GM21529 (cell line): ENCODE measurements around the gene VSIG10L2.
A peak's percentile ranks its signal among the peaks of the same experiment; 100 is the strongest.

ENCODE experiments used
- ATAC-seq: cut with Tn5 transposase; IDR thresholded peaks from one replicate; pipeline ENCODE4 v1.9.1; 2021; ENCODE audit not compliant: unreplicated experiment

VSIG10L2 gene

DNA sequence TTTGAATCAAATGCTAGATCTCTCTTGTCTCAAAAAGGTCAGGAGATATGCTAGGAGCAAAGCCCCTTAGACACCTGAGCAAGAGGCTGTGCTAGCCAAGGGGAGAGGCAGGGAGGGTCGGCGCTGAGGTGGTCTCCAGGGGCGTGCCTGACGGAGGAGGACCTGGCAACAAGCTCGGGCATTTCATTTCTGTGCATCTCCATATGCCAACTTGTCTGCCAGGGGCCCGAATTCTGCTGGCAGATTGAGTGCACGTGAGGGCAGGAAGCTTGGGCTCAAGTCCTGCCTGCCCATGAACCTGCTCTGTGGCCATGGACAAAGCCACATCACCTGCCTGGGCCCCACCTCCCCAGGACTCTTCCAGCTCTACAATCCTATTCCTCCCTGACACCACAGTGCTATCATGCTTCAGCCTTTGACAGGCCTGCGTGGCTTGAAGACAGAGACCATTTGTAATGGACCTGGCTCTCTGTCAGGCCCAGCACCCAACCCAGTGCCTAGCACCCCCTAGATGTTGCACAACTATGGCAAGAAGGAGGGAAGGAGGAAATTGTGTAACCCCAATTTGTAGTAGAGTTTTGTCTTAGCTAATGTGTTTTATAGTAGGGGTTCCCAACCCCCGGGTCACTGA lies 16.3 kb upstream of the VSIG10L2 start:
- no peak for ATAC-seq

DNA sequence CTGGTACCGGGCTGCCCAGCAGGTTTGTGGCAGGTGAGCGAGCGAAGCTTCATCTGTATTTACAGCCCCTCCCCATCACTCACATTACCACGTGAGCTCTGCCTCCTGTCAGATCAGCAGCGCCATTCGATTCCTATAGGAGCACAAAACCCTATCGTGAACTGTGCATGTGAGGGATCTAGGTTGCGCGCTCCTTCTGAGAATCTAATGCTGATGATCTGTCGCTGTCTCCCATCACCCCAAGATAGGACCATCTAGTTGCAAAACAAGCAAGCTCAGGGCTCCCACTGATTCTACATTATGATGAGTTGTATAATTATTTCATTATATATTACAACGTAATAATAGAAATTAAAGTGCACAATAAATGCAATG lies 15.8 kb upstream of the VSIG10L2 start:
- no peak for ATAC-seq

DNA sequence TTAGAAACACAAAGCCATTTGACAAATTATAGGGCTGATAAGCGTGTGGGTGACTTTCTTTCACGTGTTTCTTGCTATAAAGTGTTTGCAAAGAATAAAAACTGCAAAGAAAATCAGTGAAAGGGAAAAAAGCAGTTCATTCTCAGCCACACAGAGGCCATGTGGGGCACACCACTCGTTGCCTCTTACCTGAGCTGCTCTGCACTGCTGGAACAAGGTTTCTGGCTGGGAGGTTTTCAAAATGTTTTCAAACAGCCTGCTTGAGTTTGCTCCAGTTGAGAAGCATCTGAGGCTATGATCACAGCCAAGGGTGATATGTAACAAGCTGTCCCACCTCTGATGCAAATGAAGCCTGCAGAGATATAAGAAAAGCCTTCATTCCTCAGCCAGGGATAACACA lies 14.7 kb upstream of the VSIG10L2 start:
- ATAC-seq: no peak

DNA sequence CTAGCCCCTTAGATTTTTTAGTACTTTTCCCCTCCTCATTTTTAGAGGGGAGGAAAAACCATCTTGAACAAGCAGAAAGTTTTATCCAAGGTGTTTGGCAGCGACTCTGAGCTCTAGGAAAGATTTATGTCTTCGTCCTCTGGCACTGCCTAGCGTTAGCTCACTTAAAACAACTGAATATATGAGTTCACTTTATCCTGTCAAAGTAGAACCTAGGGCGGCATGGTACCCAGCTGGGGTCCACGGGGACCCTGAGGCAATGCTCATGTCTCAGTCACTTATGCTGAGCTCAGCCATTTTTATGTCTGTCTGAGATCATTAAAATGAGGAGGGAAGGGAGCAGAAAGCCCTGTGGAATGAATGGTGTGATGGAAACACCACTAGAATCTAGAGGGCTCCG lies 14.2 kb upstream of the VSIG10L2 start:
- no peak for ATAC-seq

DNA sequence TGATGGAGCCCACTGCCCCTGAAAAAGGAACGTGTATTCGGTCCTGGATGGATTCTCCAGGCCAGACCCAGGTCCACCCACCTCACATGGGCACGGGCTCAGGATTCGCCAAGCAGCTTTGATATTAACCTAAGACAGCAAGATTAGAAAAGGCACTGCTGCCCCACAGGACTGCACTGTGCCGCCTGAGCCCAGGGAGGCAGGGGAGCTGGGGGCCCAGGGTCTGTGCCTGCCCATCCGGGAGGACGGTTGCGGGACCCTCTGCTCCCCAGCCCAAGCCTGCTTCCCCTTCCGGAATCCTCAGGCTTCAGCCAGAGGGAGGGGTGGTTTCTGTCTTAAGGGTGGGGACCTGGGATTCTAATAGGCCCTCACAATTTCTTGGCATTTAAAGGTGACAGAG lies 13.5 kb upstream of the VSIG10L2 start:
- ATAC-seq: no peak

DNA sequence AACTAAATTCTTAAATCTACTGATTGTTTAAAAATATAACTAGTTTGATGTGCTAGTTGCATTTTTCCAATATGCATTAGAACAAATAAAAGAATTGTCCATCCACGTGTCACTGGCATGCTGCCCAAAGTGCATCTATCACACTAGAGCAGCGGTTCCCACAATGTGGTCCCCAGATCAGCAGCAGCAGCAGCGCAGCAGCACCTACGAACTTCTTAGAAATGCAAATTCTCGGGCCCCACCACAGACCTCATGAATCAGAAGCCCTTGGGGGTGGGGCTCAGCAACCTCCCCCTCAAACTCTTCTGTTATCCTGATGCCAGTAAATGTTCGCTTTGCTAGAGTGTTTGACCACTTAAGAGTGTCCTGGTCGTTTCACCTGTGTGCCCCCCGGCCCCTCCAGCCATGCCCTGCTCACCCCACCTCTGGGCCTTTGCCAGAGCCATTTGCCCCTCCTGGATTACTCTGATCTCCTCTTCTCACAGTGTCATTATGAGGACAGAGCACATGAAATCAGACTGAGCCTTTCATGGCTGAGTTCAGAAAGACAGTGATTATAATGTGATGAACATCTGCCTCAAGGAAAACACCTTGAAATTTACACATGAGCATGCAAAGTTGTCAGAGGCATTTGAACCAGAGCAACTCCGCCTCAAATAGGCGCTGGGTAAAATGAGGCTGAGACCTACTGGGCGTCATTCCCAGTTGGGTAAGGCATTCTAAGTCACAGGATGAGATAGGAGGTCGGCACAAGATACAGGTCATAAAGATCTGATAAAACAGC lies 12.6 kb upstream of the VSIG10L2 start:
- ATAC-seq: no peak

DNA sequence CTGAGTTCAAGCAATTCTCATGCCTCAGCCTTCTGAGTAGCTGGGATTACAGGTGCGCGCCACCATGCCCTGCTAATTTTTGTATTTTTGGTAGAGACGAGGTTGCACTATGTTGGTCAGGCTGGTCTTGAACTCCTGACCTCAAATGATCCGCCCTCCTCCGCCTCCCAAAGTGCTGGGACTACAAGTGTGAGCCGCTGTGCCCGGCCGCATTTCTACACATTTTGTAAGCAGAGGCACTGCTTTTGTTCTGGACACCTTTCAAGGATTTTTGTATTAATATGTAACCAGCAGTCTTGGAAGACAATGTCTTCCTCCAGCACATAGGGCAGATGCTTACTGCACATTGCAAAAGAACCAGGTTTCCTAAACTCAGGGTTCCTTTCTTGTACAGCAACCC lies 11.4 kb upstream of the VSIG10L2 start:
- no peak for ATAC-seq

DNA sequence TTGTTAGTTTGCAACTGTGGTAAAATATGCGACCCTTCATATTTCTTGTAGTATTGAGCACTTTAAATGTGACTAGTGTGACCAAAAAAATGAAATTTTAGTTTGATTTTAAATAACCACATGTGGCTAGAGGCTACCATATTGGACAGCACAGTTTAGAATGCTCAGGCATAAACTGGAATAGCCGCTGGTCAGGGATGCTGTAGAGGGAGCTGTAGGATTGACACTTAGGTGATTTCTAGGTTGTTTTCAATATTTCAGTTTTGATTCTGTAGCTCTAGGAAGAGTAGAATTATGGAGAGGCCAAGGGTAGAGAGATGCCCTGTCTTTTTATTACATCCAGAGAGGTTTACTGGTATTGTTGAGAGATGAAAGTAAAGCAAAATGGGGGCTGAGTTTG lies 10.8 kb upstream of the VSIG10L2 start:
- no peak for ATAC-seq

DNA sequence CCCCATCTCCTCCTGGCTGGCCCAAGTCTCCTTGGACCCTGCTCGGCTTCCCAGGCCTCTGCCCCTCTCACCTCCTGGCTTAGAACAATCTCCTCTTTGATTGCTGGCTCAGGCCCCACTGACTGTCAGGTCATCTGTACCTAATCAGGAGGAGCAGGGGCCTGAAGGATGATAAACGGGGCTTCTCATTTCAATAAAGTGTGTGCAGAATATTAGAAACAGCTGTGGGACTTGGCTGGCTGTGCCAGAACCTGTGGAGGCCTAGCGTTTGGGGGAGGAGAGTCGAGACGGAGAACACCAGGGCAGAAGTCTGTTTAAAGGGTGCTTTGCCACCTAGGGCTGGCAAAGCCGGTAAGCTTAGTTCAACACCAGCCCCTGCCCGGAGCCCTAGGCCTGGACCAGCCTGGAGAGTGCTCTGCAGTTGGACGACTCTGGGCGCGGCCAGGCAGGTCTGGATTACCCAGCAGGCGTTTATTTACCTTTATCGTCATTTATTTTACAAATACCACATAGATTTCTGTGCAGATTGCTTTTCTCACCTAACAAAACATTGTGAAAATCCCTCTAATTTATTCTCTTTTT lies 10.1 kb upstream of the VSIG10L2 start:
- no peak for ATAC-seq

DNA sequence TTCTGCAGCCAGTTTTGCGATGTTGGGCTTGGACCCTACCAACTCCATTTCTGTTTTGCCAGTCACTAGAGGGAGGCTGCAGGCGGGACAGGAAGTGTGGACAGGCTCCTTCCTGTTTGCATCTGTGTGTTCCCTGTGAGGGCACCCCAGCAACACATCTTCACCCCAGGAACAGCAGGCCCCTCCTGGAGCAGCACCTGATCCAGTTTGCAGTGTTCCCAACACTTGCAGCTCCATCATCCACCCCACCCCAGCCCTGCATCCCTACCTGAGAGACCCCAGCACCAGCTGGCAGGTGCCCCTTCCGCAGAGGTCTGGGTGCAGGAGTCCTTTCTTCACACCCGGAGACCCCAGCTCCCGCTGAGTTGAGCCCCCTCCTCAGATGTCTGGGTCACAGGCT lies 7.4 kb upstream of the VSIG10L2 start:
- ATAC-seq: no peak

DNA sequence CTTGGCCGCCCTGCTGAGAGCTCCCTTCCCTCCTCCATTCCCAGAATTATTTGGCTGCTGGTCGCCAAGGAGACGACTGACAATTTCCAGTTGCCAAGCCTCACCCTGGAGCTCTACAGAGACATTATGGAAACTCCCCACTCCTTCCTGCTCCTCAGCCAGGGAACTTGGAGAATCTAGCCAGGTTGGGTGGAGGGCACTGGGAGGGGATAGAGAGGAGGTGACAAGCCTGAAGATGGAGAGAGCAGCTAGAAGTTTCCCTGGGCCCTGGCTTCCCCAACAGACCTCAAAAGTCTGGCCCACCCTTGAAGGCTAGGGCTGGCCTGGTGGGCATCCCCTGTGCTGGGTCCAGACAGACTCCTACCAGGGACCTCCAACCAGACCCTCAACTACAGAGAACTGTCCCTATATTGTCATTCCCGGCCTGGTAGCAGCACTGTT lies 6.7 kb upstream of the VSIG10L2 start:
- ATAC-seq: no peak

DNA sequence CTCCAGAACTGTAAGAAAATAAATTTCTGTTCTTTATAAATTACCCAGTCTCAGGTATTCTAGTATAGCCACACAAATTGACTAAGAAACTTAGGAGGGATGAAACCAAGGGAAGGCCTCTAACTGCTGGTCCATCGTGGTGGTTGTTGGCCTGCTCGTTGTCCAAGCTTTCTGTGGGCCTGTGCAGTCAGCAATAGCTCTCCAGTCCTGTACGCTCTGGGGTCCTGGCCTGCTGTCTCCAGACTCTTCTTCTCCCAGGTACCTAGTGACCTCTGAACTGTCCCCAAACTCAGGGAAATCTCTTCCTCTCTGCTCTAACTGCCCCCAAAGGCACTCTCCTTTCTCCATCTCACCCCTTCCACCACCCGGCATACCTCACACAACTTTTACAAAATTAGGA lies 5.7 kb upstream of the VSIG10L2 start:
- no peak for ATAC-seq

DNA sequence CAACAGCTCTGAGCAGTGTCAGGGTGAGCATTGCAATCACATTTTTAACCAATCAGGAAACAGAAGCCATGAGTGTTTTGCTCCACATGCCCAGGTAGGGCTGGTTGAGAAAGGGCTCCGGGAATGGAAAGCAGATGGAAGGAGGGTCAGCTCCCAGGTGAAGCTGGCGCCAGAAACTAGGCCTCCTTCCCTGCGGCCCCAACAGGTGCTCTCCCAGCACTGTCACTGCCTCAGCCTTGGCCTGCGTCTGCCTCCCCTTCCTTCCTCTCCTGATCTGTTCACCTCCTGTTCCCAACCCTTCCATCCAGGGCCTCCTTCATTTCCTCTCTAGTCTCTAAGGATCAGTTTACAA lies 4.6 kb upstream of the VSIG10L2 start:
- ATAC-seq: no peak

DNA sequence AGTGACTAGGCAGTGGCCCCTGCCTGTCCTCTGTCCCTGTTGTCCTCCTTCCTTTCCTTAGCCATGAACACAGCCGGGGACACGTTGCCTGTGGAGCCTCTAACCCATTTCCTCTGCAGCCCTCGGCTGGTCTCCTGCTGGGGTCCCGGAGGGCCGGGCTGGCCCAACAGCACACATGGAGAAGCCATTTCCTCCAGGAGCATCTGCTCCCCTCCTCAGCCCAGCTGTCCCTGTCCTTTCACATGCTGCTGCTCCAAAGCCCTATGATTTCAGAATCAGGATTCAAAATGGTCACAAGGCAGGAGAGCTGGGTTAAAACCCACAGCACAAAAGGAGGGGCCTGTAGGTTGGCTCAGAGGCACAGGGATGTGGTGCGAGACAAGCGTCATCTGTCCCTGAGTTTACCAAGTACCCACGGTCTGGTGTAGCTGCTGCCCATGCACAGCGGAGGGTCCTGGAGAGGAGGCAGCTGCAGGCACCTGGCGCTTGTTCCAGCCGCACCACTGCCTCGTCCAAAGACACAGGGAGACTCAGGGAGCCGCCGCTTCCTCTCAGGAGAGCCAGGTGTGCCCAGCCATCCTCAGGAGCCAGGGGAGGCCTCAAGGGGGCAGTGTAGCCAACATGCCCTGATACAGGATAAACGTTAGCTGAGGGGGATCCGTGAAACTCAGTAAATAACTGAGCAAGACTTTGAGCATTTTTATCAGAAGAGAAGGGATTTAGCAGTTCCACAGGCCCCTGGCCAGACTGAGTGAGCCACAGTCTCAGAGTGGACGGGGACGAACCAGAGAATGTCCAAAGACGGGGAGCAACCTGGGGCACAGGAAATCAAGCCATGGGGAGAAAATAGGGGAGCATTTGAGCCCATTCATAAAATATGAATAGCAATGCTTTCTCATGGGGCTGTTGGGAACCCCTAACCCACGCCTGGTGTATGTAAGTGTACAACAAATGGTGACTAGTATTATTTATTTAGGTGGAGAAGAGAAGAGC lies 3.9 kb upstream of the VSIG10L2 start:
- ATAC-seq: peak; percentile 71

DNA sequence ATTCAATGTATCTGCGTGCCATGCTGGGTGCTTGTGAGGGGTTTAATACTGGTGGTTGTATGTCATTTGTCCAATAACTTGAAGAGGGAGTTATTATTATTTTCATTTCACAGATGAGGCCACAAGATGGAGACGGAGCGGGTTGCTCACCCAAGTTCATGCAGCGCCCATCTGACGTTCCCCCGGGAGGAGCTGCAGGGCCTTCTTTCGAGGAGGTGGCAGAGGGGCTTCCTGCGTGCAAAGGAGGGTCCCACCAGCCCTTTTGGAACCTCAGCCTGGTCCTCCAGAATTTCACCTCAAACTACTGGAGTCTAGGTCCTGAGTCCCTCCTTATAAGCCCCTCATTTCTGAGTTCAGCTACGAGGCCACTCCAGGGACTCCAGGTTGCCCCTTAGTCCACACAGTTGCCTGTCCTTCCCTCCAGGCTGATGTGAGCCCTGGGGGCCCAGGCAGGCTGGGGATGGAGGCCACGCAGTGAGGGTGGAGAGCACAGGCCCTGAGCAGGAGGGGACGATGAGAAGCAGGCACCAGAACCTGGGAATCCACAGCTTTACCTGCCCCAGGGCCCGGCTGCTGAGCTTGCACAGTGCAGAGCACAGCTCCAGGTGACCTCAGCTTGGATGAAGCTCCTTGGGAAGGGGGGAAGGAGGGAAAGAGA lies 2.9 kb upstream of the VSIG10L2 start:
- ATAC-seq: no peak

DNA sequence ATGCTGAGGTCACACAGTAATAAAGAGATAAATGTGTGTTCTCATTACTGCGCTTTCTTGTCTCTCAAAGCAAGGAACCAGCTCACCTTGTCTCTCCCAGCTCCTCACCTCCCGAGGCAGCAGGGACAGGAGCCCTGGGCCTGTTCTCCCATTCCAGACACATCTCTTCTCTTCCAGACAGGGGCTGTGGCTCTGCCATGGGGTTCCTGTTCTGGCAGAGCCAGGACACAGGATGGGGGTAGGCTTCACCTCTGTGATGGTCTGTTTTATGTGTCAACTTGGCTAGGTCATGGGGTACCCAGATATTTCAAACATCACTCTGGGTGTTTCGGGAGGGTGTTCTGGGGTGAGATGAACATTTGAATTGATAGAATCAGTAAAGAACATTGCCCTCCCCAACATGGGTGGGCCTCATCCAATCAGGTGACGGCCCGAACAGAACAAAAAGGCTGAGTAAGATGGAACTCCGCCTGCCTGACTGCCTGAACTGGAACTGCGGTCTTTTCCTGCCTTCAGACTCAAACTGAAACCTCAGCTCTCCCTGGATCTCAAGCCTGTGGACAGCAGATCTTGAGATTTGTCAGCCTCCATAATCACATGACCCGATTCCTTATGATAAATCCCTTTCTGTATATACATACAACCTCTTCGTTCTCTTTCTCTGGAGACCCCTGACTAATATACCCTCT lies 2.0 kb upstream of the VSIG10L2 start:
- no peak for ATAC-seq

DNA sequence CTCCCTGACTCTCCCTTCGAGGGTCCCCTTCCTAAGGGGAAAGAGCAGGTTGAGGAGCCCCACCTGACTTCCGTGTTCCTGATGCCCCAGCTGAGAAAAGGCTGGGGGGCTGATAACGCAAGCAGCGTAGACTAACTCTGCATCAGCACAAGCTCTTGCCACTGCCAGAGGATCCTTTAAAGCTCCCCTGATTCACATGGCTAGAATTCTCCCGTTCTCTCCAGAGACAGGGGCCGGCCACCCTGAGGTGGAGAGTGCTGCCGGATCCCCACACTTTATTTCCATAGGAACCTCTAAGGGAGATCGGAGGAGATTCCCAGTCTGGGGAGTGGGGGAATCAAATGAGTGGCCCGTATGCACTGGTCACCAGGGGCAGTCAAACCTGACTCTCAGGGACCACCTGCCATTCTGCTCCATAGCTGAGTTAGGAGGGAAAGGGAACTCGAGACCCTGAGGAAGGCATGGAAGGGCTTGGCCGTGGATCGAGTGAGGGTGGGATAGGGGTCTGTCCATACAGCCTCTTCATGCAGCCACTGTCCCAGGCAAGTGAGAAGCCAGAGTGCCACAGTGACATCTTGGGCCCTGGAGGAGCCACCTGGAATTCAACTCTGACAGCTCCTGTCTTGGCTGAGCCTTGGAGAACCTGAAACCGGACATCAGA lies 1.4 kb upstream of the VSIG10L2 start:
- no peak for ATAC-seq

DNA sequence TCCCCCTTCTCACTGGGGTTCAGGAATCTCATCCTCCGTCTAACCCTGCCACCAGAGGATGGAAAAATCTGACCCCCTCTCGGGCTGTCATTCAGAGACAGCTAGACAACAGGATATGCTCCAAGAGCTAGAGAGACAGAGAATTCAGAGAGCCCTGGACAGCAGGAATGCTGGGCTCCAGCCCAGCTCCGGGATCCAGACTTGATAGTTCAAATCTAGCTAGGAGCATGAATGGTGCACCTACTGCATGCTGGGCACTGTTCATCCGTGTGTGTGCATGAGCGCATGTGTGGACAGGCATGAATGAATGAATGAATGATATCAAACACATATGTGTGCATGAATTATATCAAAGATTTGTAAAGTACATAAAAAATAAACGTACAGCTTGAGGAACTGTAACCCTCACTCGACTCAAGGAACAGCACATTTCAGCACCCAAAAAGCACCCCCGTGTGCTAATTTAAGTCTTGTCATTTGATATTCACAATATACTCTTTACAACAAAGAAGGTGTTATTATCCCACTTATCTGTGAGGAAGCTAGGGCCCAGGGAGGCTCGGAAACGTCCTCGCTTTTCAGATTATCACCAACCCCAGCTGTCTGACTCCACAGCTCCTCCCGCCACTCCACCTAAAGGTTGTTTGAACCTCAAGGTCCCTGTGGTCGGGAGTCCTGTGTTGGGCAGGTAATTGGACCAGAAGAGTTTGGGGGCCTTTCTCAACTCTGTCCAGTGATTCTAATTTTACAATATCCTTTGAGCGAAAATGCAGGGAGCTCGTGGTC lies 640 bp upstream of the VSIG10L2 start:
- ATAC-seq: no peak
